HepG2 (cell line): ENCODE results near the gene AFF1. TPM values are rescaled to one million over a fixed set of nuclear protein-coding genes. Genes with fewer than 3 reads are reported as not detected.

Experiments
- ATAC-seq: fragments of 200-7000 bp; cut with Tn5 transposase; 3 replicates; pipeline ENCODE4 v1.9.1; 2020; ENCODE audit warnings: mild to moderate bottlenecking, moderate library complexity
- BruUV-seq: library from RNA; stranded (reverse); fragments of 400-500 nt; replicated peaks from 2 replicates; lab custom pipeline; 2021; lab: Mats Ljungman, UMichigan
- CTCF ChIA-PET: fragments of 300-600 bp; formaldehyde crosslinking; extraction: SDS; loops from one replicate; lab custom pipeline; 2021; ENCODE audit warnings: low total read pairs, inconsistent platforms, low intra/inter-chr PET ratio; lab: Yijun Ruan, JAX
- POLR2A ChIA-PET: fragments of 350-600 bp; sonication (Branson Sonifier 250); formaldehyde crosslinking; loops from one replicate; lab custom pipeline; 2020; ENCODE audit warnings: antibody characterized with exemption, inconsistent platforms; lab: Yijun Ruan, JAX
- DNase-seq: peaks from one replicate; pipeline ENCODE4 v3.0.0-alpha.2; 2015; ENCODE audit warnings: low spot score
- FAIRE-seq: peaks from 3 replicates; lab custom pipeline; 2011; peaks lifted over from hg19 to GRCh38; lab: Jason Lieb, UNC
- H2AFZ ChIP-seq: one replicate; pipeline ENCODE4 v1.6.1; 2011; ENCODE audit warnings: low read length, inconsistent platforms
- H3K27ac ChIP-seq: fragments of 300-600 bp; 3 replicates; pipeline ENCODE4 v1.8.0; 2011; ENCODE audit warnings: mixed run types, mild to moderate bottlenecking, mixed read lengths, low read length, inconsistent platforms; ENCODE audit not compliant: insufficient read depth; ENCODE audit errors: extremely low read length
- H3K27me3 ChIP-seq, 2 experiments: fragments of 200-600 bp in 1 of 2; 2 replicates in 1 of 2; 3 replicates in 1 of 2; pipeline versions ENCODE4 v1.6.0 to v1.8.0; 2011; ENCODE audit warnings: low read length in 2 of 2, mild to moderate bottlenecking in 2 of 2, moderate library complexity in 2 of 2, inconsistent platforms in 1 of 2; ENCODE audit not compliant: insufficient read depth in 2 of 2, control insufficient read depth in 1 of 2
- H3K36me3 ChIP-seq, 2 experiments: fragments of 200-600 bp in 1 of 2; replicated peaks in 1 of 2; 2 replicates in 1 of 2; 3 replicates in 1 of 2; pipeline versions ENCODE4 v1.5.1 to v1.8.0; 2011; ENCODE audit warnings: low read length in 2 of 2, inconsistent platforms in 1 of 2; ENCODE audit not compliant: insufficient read depth in 2 of 2, control insufficient read depth in 1 of 2
- H3K4me1 ChIP-seq: 2 replicates; pipeline ENCODE4 v1.5.1; 2012; ENCODE audit warnings: low read length, inconsistent platforms; ENCODE audit not compliant: insufficient read depth
- H3K4me2 ChIP-seq: 2 replicates; pipeline ENCODE4 v1.6.0; 2011; ENCODE audit warnings: low read depth, low read length, inconsistent platforms
- H3K4me3 ChIP-seq, 3 experiments: fragments of 200-600 bp in 1 of 3; sonication (generic), shearing (Covaris generic) in 1 of 3; replicated peaks in 1 of 3; 2 replicates each; pipeline ENCODE4 v1.5.1; 2011 to 2016; ENCODE audit warnings: low read length in 3 of 3, inconsistent platforms in 2 of 3, low read depth in 2 of 3, mild to moderate bottlenecking in 2 of 3, control low read depth in 1 of 3, mixed read lengths in 1 of 3; ENCODE audit not compliant: insufficient read depth in 1 of 3
- H3K79me2 ChIP-seq: one replicate; pipeline ENCODE4 v1.6.1; 2011; ENCODE audit warnings: low read length, inconsistent platforms; ENCODE audit not compliant: insufficient read depth
- H3K9ac ChIP-seq: 2 replicates; pipeline ENCODE4 v1.6.0; 2011; ENCODE audit warnings: mild to moderate bottlenecking, low read depth, low read length, inconsistent platforms; ENCODE audit not compliant: insufficient read depth
- H3K9me3 ChIP-seq: 2 replicates; pipeline ENCODE4 v1.5.1; 2012; ENCODE audit warnings: mild to moderate bottlenecking, low read length
- H4K20me1 ChIP-seq: 2 replicates; pipeline ENCODE4 v1.6.0; 2011; ENCODE audit warnings: inconsistent platforms, mild to moderate bottlenecking, low read length, moderate library complexity; ENCODE audit not compliant: insufficient read depth
- ESRRA ChIP-seq: sonication (generic); formaldehyde crosslinking; IDR thresholded peaks from 2 replicates; pipeline ENCODE4 v1.5.1; 2020; ENCODE audit warnings: mild to moderate bottlenecking, low read depth, missing genetic modification reagents
- HNF4G ChIP-seq, 2 experiments: sonication (generic) in 1 of 2; formaldehyde crosslinking in 1 of 2; IDR thresholded peaks; 2 replicates each; pipeline versions ENCODE4 v1.4.0 to v1.6.1; 2011 to 2020; ENCODE audit warnings: borderline replicate concordance in 2 of 2, low read depth in 2 of 2, mild to moderate bottlenecking in 2 of 2, low read length in 1 of 2, missing genetic modification reagents in 1 of 2, moderate library complexity in 1 of 2
- IRF2 ChIP-seq: IDR thresholded peaks from 2 replicates; pipeline ENCODE4 v1.6.1; 2018; ENCODE audit warnings: missing genetic modification reagents, missing compliant biosample characterization
- MATR3 ChIP-seq: sonication (generic); formaldehyde crosslinking; IDR thresholded peaks from 2 replicates; pipeline ENCODE4 v1.4.0; 2020; ENCODE audit warnings: missing genetic modification reagents
- NFE2L2 ChIP-seq: fragments of 150-350 bp; IDR thresholded peaks from 2 replicates; pipeline ENCODE4 v1.6.1; 2014; ENCODE audit warnings: low read length
- NFIC ChIP-seq: IDR thresholded peaks from 2 replicates; pipeline ENCODE4 v1.6.1; 2012; ENCODE audit warnings: mild to moderate bottlenecking, low read length, inconsistent platforms
- PLRG1 ChIP-seq: fragments of 450-650 bp; conservative IDR thresholded peaks from 2 replicates; pipeline ENCODE4 v1.6.1; 2016
- PTBP1 ChIP-seq: fragments of 200-400 bp; formaldehyde crosslinking; IDR thresholded peaks from 2 replicates; pipeline ENCODE4 v1.6.1; 2018; ENCODE audit warnings: low read length, low read depth; ENCODE audit not compliant: poor library complexity, severe bottlenecking
- RARG ChIP-seq: sonication (generic); formaldehyde crosslinking; IDR thresholded peaks from 2 replicates; pipeline ENCODE4 v1.4.0; 2020; ENCODE audit warnings: low read depth, mild to moderate bottlenecking, missing genetic modification reagents
- SOX13 ChIP-seq, 3 experiments: fragments of 450-650 bp in 1 of 3; sonication (generic) in 1 of 3; formaldehyde crosslinking in 1 of 3; IDR thresholded peaks in 2 of 3; conservative IDR thresholded peaks in 1 of 3; 2 replicates each; pipeline versions ENCODE4 v1.5.0 to v1.6.1; 2016 to 2020; ENCODE audit warnings: antibody characterized with exemption in 1 of 3, mild to moderate bottlenecking in 1 of 3, missing compliant biosample characterization in 1 of 3, missing genetic modification reagents in 1 of 3, moderate library complexity in 1 of 3
- SP1 ChIP-seq, 2 experiments: fragments of 450-650 bp in 1 of 2; sonication (generic) in 1 of 2; formaldehyde crosslinking in 1 of 2; IDR thresholded peaks; 2 replicates each; pipeline versions ENCODE4 v1.4.0 to v1.6.1; 2016 to 2020; ENCODE audit warnings: missing genetic modification reagents in 1 of 2
- ZBTB3 ChIP-seq: sonication (generic); formaldehyde crosslinking; IDR thresholded peaks from 2 replicates; pipeline ENCODE4 v1.4.0; 2020; ENCODE audit warnings: low read depth, mild to moderate bottlenecking, moderate library complexity, missing genetic modification reagents, borderline replicate concordance
- ZNF431 ChIP-seq: sonication (generic); formaldehyde crosslinking; IDR thresholded peaks from 2 replicates; pipeline ENCODE4 v1.9.0; 2022; ENCODE audit warnings: missing genetic modification reagents, low read depth, mild to moderate bottlenecking, borderline replicate concordance
- ZNF549 ChIP-seq: sonication (generic); formaldehyde crosslinking; IDR thresholded peaks from 2 replicates; pipeline ENCODE4 v1.5.0; 2020; ENCODE audit warnings: missing genetic modification reagents
- ZNF552 ChIP-seq: sonication (generic); formaldehyde crosslinking; IDR thresholded peaks from 2 replicates; pipeline ENCODE4 v1.9.0; 2022; ENCODE audit warnings: missing genetic modification reagents, mild to moderate bottlenecking, borderline replicate concordance
- ZNF629 ChIP-seq: sonication (generic); formaldehyde crosslinking; conservative IDR thresholded peaks from 2 replicates; pipeline ENCODE4 v1.5.0; 2020; ENCODE audit warnings: missing genetic modification reagents
- WGBS: methylation state at CpG from one replicate; pipeline ENCODE4 v1.1.6; 2017; ENCODE audit warnings: low lambda C conversion rate; 5-methylcytosine and 5-hydroxymethylcytosine counted together
- in situ Hi-C: cut with HindIII; loops from 2 replicates; pipeline ENCODE4 v1.10.0; 2017; ENCODE audit warnings: low pct_unique_long_range_greater_than_20kb; ENCODE audit not compliant: extremely low pct_ligation_motif_present
- intact Hi-C: fragments of 100-400 bp; cut with micrococcal nuclease; formaldehyde crosslinking; loops from one replicate; pipeline ENCODE4 v1.10.0; 2022; ENCODE audit not compliant: unreplicated experiment
- polyA plus RNA-seq, 8 experiments: library from polyadenylated mRNA; depleted of rRNA in 3 of 8; stranded (reverse) in 7 of 8; unstranded in 1 of 8; fragments of >200 nt; fragmentation: Illumina TruSeq in 4 of 8; extraction: Trizol in 4 of 8; gene quantifications; 2 replicates each; pipeline versions ENCODE4 v1.2.1 to v1.2.3, GENCODE V29; 2011 to 2016; ENCODE audit warnings: low read depth in 4 of 8, missing spikeins in 1 of 8, mixed read lengths in 1 of 8; ENCODE audit not compliant: insufficient read depth in 1 of 8
- total RNA-seq, 5 experiments: library from RNA; depleted of rRNA; stranded (reverse); fragments of >200 nt; fragmentation: Illumina TruSeq; extraction: Trizol; gene quantifications; 2 replicates each; pipeline ENCODE4 v1.2.3, GENCODE V29; 2016; ENCODE audit warnings: low read depth in 1 of 5
- TF ChIP-seq, protein P1 (sequence below): sonication (generic); formaldehyde crosslinking; IDR thresholded peaks from 2 replicates; pipeline ENCODE4 v1.4.0; 2020; ENCODE audit warnings: mild to moderate bottlenecking, missing genetic modification reagents

Gene AFF1
- total and polyA plus RNA-seq, 2 of the 13 experiments (the other 11 are each of a cell fraction or from before 2014, with no cell fraction given) = 15.5 to 15.9 TPM

DNA sequence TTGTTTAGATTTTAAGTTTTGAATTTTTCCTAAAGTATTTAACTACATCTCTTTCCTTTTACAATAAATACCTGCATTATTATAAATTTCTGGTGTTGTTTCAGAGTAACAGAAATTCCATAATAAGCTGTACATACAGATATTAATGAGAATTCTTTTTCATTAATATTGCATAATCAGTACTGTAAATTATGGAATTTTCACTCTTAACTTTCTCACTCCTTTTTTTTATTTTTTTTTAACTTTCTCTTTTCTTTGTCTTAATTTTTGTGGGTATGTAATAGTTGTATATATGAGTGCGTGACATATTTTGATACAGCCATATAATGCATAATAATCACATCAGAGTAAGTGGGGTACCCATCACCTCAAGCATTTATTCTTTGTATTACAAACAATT lies 175.1 kb downstream of the AFF1 start:
- ChIA-PET CTCF (no interaction called here), POLR2A (no interaction called here)
- H3K27ac ChIP-seq = no peak overlapping the region
- in situ Hi-C loops (no loop called here), intact Hi-C loops (loop anchor here (5.0 kb wide), 2 partner anchors 173 to 188 kb away; partner anchors contain the start of gene AFF1)
- H3K4me2 ChIP-seq = no peak overlapping the region
- no peaks in the 10 kb centered on the region for H3K27me3 ChIP-seq
- peaks cover 19% of the 10 kb centered on the region for H3K4me1 ChIP-seq
- no peaks in the 10 kb centered on the region for H3K9me3 ChIP-seq
- H3K9ac ChIP-seq = no peak overlapping the region
- H3K4me3 ChIP-seq = no peak overlapping the region
- no TSS peak for BruUV-seq
- H3K36me3 ChIP-seq = peaks cover 14 to 50% of the 10 kb centered on the region in 2 experiments
- no peak overlapping the region for H2AFZ ChIP-seq
- WGBS = 100% methylated on average over 1 of the region's 1 CpG
- peaks cover 2% of the 10 kb centered on the region for H3K79me2 ChIP-seq
- FAIRE-seq (no peak), DNase-seq (no peak), ATAC-seq (no peak)
- H4K20me1 ChIP-seq = no peaks in the 10 kb centered on the region
- TF ChIP-seq, protein P1, sequence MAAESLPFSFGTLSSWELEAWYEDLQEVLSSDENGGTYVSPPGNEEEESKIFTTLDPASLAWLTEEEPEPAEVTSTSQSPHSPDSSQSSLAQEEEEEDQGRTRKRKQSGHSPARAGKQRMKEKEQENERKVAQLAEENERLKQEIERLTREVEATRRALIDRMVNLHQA (CRISPR knock-in tag) = no peak
- TF ChIP-seq ZNF549 (no peak), ZBTB3 (CRISPR knock-in tag) (no peak), RARG (no peak), HNF4G (IDR thresholded peaks at IDR 0.05; ENCODE audit: borderline replicate concordance, low read depth, low read length) (no peak), HNF4G (CRISPR knock-in tag; IDR thresholded peaks at IDR 0.05; ENCODE audit: borderline replicate concordance, low read depth) (no peak)

DNA sequence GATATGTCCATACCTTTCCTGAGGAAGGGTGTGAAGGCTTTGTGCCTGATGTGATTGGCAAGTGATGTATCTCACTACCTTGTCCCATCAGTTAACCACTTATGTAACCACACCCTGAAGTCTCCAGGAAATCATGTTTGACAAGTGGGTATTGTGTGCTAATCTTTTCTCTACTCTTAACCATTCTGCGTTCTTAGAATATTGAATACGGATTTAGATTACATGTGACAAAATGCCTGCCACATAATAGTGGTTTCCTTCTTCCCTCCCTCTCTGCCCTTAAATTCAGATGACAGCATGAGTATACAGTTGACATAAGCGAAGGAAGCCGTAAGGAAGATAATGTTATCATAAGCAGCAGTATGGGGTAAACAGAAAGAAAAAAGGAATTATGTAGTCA lies 177.3 kb downstream of the AFF1 start:
- BruUV-seq = no TSS peak
- Histone ChIP-seq H3K4me2 (no peak overlapping the region), H3K9ac (no peak overlapping the region), H3K27me3 (no peaks in the 10 kb centered on the region), H3K4me1 (peaks cover 8% of the 10 kb centered on the region), H3K79me2 (no peaks in the 10 kb centered on the region), H3K27ac (no peak overlapping the region), H3K36me3 (peaks cover 19 to 63% of the 10 kb centered on the region in 2 experiments), H4K20me1 (no peaks in the 10 kb centered on the region), H2AFZ (no peak overlapping the region), H3K9me3 (no peaks in the 10 kb centered on the region), H3K4me3 (no peak overlapping the region)
- ChIA-PET POLR2A (no interaction called here), CTCF (no interaction called here)
- in situ Hi-C loops (no loop called here), intact Hi-C loops (no loop called here)
- ATAC-seq (no peak), FAIRE-seq (no peak), DNase-seq (no peak)
- WGBS = 100% methylated on average over 4 of the region's 4 CpGs
- TF ChIP-seq NFIC (no peak), SP1 (IDR thresholded peaks at IDR 0.05) (no peak), SP1 (CRISPR knock-in tag; IDR thresholded peaks at IDR 0.05) (no peak), ZNF629 (CRISPR knock-in tag) (no peak), ZNF552 (CRISPR knock-in tag) (no peak), ZNF431 (CRISPR knock-in tag) (no peak), IRF2 (CRISPR knock-in tag) (no peak), MATR3 (CRISPR knock-in tag) (no peak), NFE2L2 (no peak), SOX13 (IDR thresholded peaks at IDR 0.05) (no peak), SOX13 (CRISPR knock-in tag; conservative IDR thresholded peaks at IDR 0.05 in 1 of 2, IDR thresholded peaks at IDR 0.05 in 1 of 2) (no peak), ESRRA (CRISPR knock-in tag) (no peak), PTBP1 (no peak), PLRG1 (no peak)
